Suprapubic skin (tissue), 4 donors: ENCODE data around the gene ZNF439. TPM values are rescaled to one million over a fixed set of nuclear protein-coding genes. Genes with fewer than 3 reads are reported as not detected.
"Not testable (repeated sequence)": the region's sequence is repeated elsewhere in the genome, so short reads cannot be mapped to it uniquely, and the experiment has no call there.

ENCODE experiments used
- DNase-seq, 2 donors: peaks; one replicate each; pipeline ENCODE4 v3.0.0-alpha.2; 2019; ENCODE audit warnings: low spot score in 2 of 2
- H3K27ac ChIP-seq: fragments of 200-600 bp; sonication (generic); one replicate; pipeline ENCODE4 v1.5.1; 2019
- H3K27me3 ChIP-seq: fragments of 200-600 bp; sonication (generic); one replicate; pipeline ENCODE4 v1.5.1; 2019
- H3K36me3 ChIP-seq: fragments of 200-600 bp; sonication (generic); one replicate; pipeline ENCODE4 v1.5.1; 2019
- H3K4me1 ChIP-seq: fragments of 200-600 bp; sonication (generic); one replicate; pipeline ENCODE4 v1.5.1; 2019
- H3K4me3 ChIP-seq: fragments of 200-600 bp; sonication (generic); one replicate; pipeline ENCODE4 v1.5.1; 2019; ENCODE audit warnings: mild to moderate bottlenecking
- H3K9me3 ChIP-seq: fragments of 200-600 bp; sonication (generic); one replicate; pipeline ENCODE4 v1.5.1; 2019
- EP300 ChIP-seq: sonication (generic); formaldehyde crosslinking; IDR thresholded peaks from one replicate; pipeline ENCODE4 v1.6.1; 2017; ENCODE audit warnings: antibody characterized with exemption
- POLR2A ChIP-seq, 2 donors: fragments of 450-650 bp; IDR thresholded peaks; one replicate each; pipeline ENCODE4 v1.6.1; 2017; ENCODE audit warnings: antibody characterized with exemption in 2 of 2, mild to moderate bottlenecking in 2 of 2, moderate library complexity in 2 of 2
- POLR2AphosphoS5 ChIP-seq, 3 donors: sonication (generic); formaldehyde crosslinking; IDR thresholded peaks; one replicate each; pipeline ENCODE4 v1.6.1; 2017; ENCODE audit warnings: antibody characterized with exemption in 3 of 3
- WGBS: methylation state at CpG from one replicate; pipeline ENCODE4 v1.1.5; 2018; 5-methylcytosine and 5-hydroxymethylcytosine counted together
- total RNA-seq, 4 donors: library from RNA; depleted of rRNA; stranded (reverse); fragments of >200 nt; gene quantifications; one replicate each; pipeline ENCODE4 v1.1.0, GENCODE V29; 2016
- TF ChIP-seq, protein P1 (sequence below), 2 donors: fragments of 200-600 bp in 1 of 2; fragments of 450-650 bp in 1 of 2; sonication (generic) in 1 of 2; IDR thresholded peaks; one replicate each; pipeline ENCODE4 v1.5.1; 2016 to 2019; ENCODE audit warnings: antibody characterized with exemption in 2 of 2, mild to moderate bottlenecking in 1 of 2, moderate library complexity in 1 of 2

The ZNF439 gene
- total RNA-seq, 4 donors from 2014 or later: 5.4 to 8.9 (median 7.1) TPM

- no peaks in the 10 kb centered on the region for H3K27me3 ChIP-seq
- no peak for TF ChIP-seq EP300
- TF ChIP-seq, protein P1, sequence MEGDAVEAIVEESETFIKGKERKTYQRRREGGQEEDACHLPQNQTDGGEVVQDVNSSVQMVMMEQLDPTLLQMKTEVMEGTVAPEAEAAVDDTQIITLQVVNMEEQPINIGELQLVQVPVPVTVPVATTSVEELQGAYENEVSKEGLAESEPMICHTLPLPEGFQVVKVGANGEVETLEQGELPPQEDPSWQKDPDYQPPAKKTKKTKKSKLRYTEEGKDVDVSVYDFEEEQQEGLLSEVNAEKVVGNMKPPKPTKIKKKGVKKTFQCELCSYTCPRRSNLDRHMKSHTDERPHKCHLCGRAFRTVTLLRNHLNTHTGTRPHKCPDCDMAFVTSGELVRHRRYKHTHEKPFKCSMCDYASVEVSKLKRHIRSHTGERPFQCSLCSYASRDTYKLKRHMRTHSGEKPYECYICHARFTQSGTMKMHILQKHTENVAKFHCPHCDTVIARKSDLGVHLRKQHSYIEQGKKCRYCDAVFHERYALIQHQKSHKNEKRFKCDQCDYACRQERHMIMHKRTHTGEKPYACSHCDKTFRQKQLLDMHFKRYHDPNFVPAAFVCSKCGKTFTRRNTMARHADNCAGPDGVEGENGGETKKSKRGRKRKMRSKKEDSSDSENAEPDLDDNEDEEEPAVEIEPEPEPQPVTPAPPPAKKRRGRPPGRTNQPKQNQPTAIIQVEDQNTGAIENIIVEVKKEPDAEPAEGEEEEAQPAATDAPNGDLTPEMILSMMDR (IDR thresholded peaks at IDR 0.05): no peak
- no peaks in the 10 kb centered on the region for H3K36me3 ChIP-seq
- 97% methylated on average over 5 of the region's 5 CpGs for WGBS
- no peak overlapping the region for H3K27ac ChIP-seq
- no peaks in the 10 kb centered on the region for H3K9me3 ChIP-seq
- H3K4me3 ChIP-seq: no peak overlapping the region
- DNase-seq: no peak
- H3K4me1 ChIP-seq: peaks cover 13% of the 10 kb centered on the region
Observed at GRCh38 chr19:11890634-11891033, 42.1 kb downstream of the ZNF439 start.

DNA sequence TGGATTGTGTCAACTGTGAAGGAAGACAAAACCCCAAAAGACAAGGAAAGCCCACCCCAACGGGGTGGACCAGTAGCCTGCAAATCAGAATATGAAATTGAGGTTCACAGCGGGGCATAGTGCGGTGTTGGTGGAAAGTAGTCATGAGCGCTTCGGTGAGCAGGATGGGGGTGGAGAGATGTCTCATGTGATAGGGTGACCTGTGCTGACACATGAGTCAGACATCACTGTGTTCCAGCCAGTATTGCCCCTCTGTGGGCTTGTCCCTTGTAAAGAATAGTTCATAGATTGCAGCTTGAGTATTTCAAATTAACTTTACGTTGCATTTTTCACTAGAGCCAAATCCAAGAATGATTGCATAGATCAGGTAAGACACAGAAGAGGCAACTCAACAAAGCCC is 46.3 kb downstream of the ZNF439 start:
- TF ChIP-seq, protein P1 (IDR thresholded peaks at IDR 0.05): no peak
- TF ChIP-seq EP300: no peak
- TF ChIP-seq POLR2A (IDR thresholded peaks at IDR 0.05): no peak
- TF ChIP-seq POLR2AphosphoS5 (IDR thresholded peaks at IDR 0.05): no peak
- no peaks in the 10 kb centered on the region for H3K27me3 ChIP-seq
- 94% methylated on average over 6 of the region's 6 CpGs for WGBS
- H3K4me1 ChIP-seq: no peaks in the 10 kb centered on the region
- H3K27ac ChIP-seq: no peak overlapping the region
- H3K4me3 ChIP-seq: no peak overlapping the region
- no peak for DNase-seq
- no peaks in the 10 kb centered on the region for H3K36me3 ChIP-seq
- H3K9me3 ChIP-seq: peaks cover 2% of the 10 kb centered on the region

- WGBS: 92% methylated on average over 3 of the region's 3 CpGs
- Histone ChIP-seq H3K4me1 (no peaks in the 10 kb centered on the region), H3K36me3 (peaks cover 23% of the 10 kb centered on the region), H3K27me3 (no peaks in the 10 kb centered on the region), H3K27ac (no peak overlapping the region), H3K9me3 (peaks cover 46% of the 10 kb centered on the region), H3K4me3 (no peak overlapping the region)
- DNase-seq: no peak
- TF ChIP-seq EP300 (no peak), POLR2A (IDR thresholded peaks at IDR 0.05) (no peak), POLR2AphosphoS5 (IDR thresholded peaks at IDR 0.05) (no peak)
- TF ChIP-seq, protein P1 (IDR thresholded peaks at IDR 0.05): no peak
Observed at GRCh38 chr19:11902228-11902627, 53.7 kb downstream of the ZNF439 start.

DNA sequence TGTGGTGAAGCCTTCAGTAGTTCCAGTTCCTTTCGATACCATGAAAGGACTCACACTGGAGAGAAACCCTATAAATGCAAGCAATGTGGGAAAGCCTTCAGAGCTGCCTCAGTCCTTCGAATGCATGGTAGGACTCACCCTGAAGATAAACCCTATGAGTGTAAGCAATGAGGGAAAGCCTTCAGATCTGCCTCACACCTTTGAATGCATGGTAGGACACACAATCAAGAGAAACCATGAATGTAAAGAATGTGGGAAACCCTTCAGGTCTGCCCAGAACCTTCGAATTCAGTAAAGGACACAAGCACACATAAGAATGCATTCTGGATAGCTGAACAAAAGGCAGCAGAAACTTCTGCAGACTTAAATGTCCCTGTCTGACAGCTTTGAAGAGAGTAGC is 57.4 kb downstream of the ZNF439 start:
- no peak overlapping the region for H3K27ac ChIP-seq
- H3K4me1 ChIP-seq: no peaks in the 10 kb centered on the region
- peaks cover 48% of the 10 kb centered on the region for H3K9me3 ChIP-seq
- no peak overlapping the region for H3K4me3 ChIP-seq
- H3K36me3 ChIP-seq: peaks cover 23% of the 10 kb centered on the region
- H3K27me3 ChIP-seq: no peaks in the 10 kb centered on the region
- WGBS: 98% methylated on average over 3 of the region's 3 CpGs
- no peak for DNase-seq
- no peak for TF ChIP-seq EP300
- TF ChIP-seq POLR2AphosphoS5 (IDR thresholded peaks at IDR 0.05): no peak
- TF ChIP-seq POLR2A (IDR thresholded peaks at IDR 0.05): no peak
- TF ChIP-seq, protein P1 (IDR thresholded peaks at IDR 0.05): no peak

DNA sequence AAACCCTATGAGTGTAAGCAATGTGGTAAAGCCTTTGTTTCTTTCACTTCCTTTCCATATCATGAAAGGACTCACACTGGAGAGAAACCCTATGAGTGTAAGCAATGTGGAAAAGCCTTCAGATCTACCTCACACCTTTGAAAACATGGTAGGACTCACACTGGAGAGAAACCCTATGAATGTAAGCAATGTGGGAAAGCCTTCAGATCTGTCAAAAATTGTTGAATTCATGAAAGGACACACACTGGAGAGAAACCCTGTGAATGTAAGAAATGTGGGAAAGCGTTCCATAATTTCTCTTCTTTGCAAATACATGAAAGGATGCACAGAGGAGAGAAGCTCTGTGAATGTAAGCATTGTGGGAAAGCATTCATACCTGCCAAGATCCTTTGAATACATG is 63.4 kb downstream of the ZNF439 start:
- WGBS: 97% methylated on average over 1 of the region's 1 CpG

DNA sequence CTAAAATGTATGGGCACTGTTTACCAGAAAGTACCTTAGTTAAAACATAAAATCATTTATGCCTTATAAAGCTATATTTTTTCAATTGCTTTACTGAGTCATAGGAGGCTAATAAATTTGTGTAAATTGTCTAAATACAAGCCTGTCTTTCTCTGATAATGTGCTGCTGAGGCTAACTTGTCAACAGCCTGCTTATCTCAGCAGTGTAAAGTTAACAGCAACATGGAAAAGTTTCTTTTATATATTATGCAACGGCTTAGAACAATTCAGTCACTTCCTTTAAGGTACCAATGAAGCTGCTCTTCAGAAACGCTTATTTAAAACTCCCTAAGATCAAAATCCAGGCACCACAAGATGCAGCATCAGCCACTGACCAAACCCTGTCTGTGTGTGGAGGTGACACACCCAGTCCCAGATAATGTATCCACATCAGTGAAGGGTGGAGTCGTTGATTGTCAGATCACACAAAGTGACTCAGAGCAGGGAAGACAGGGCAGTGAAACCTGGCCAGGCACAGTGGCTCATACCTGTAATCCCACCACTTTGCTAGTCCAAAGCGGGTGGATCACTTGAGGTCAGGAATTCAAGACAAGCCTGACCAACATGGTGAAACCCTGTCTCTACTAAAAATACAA is 66.0 kb downstream of the ZNF439 start:
- not testable (repeated sequence) for H3K27me3 ChIP-seq, H3K27ac ChIP-seq, DNase-seq, H3K4me1 ChIP-seq, H3K36me3 ChIP-seq, H3K4me3 ChIP-seq
- peaks cover 21% of the 10 kb centered on the region for H3K9me3 ChIP-seq
- 86% methylated on average over 4 of the region's 4 CpGs for WGBS

More for the DNA sequence above, 63.4 kb downstream of the ZNF439 start:
- not testable (repeated sequence) for H3K4me1 ChIP-seq, H3K4me3 ChIP-seq, H3K27ac ChIP-seq, DNase-seq, H3K36me3 ChIP-seq, H3K27me3 ChIP-seq
- peaks cover 26% of the 10 kb centered on the region for H3K9me3 ChIP-seq

Other genes starting within 250 kb of the ZNF439 start
- 10 to 100 TPM in 2 of 4 donors, 1 to 10 TPM in 2; 6.8 to 12.3 (median 10.1) TPM for gene ZNF823, start 109.8 kb upstream of the ZNF439 start, total RNA-seq
- gene ZNF441, start 81.7 kb upstream of the ZNF439 start, total RNA-seq: 1 to 10 TPM; 1.7 to 7.5 (median 3.9) TPM
- gene ZNF491, start 50.2 kb upstream of the ZNF439 start, total RNA-seq: 1 to 10 TPM in 1 of 4 donors, under 1 TPM in 2, not detected in 1; 0.48 to 1.4 (median 0.59) TPM
- 10 to 100 TPM; 54.1 to 81.2 (median 62.7) TPM for gene ZNF440, start 34.5 kb upstream of the ZNF439 start, total RNA-seq
- 1 to 10 TPM; 1.3 to 6.7 (median 4.4) TPM for gene ZNF69, start 39.1 kb downstream of the ZNF439 start, total RNA-seq
- gene ZNF700, start 76.4 kb downstream of the ZNF439 start, total RNA-seq: 10 to 100 TPM in 3 of 4 donors, 1 to 10 TPM in 1; 10.0 to 34.0 (median 14.9) TPM
- gene ZNF763, start 116.3 kb downstream of the ZNF439 start, total RNA-seq: 1 to 10 TPM; 1.9 to 5.6 (median 3.8) TPM
- 10 to 100 TPM in 3 of 4 donors, 1 to 10 TPM in 1; 6.1 to 22.6 (median 10.4) TPM for gene ZNF433, start 187.0 kb downstream of the ZNF439 start, total RNA-seq
- gene ZNF878, start 204.2 kb downstream of the ZNF439 start, total RNA-seq: 1 to 10 TPM in 2 of 4 donors, under 1 TPM in 1, not detected in 1; 0.34 to 1.3 (median 1.1) TPM
- 10 to 100 TPM; 11.5 to 18.1 (median 12.3) TPM for gene ZNF844, start 216.0 kb downstream of the ZNF439 start, total RNA-seq